H9 (cell line): ENCODE data around the gene TIGD6. TPM values are rescaled to one million over a fixed set of nuclear protein-coding genes. Genes with fewer than 3 reads are reported as not detected.

ENCODE experiments used
- DNase-seq: peaks from one replicate; pipeline ENCODE4 v3.0.0-alpha.2; 2017
- H2AFZ ChIP-seq: one replicate; pipeline ENCODE4 v1.6.1; 2013; ENCODE audit warnings: mild to moderate bottlenecking, low read length, control low read depth, moderate library complexity
- H2AK5ac ChIP-seq: 2 replicates; pipeline ENCODE4 v1.6.1; 2013; ENCODE audit warnings: low read length, control low read depth, mixed read lengths; ENCODE audit not compliant: insufficient read length
- H2BK120ac ChIP-seq: one replicate; pipeline ENCODE4 v1.6.1; 2013; ENCODE audit warnings: low read depth, mild to moderate bottlenecking, low read length, control low read depth, inconsistent platforms; ENCODE audit not compliant: poor library complexity, severe bottlenecking
- H2BK12ac ChIP-seq: 2 replicates; pipeline ENCODE4 v1.6.1; 2013; ENCODE audit warnings: low read length, control low read depth, mixed read lengths, low read depth; ENCODE audit not compliant: insufficient read length
- H2BK15ac ChIP-seq: 2 replicates; pipeline ENCODE4 v1.6.1; 2013; ENCODE audit warnings: low read depth, low read length, control low read depth
- H2BK20ac ChIP-seq: one replicate; pipeline ENCODE4 v1.6.1; 2013; ENCODE audit warnings: low read depth, mild to moderate bottlenecking, low read length, control low read depth, inconsistent platforms; ENCODE audit not compliant: poor library complexity, severe bottlenecking
- H2BK5ac ChIP-seq: 2 replicates; pipeline ENCODE4 v1.6.1; 2013; ENCODE audit warnings: low read length, control low read depth, mixed read lengths; ENCODE audit not compliant: insufficient read length
- H3K14ac ChIP-seq: 2 replicates; pipeline ENCODE4 v1.6.1; 2013; ENCODE audit warnings: low read length, control low read depth; ENCODE audit not compliant: insufficient read depth
- H3K18ac ChIP-seq: 2 replicates; pipeline ENCODE4 v1.6.1; 2013; ENCODE audit warnings: low read depth, mild to moderate bottlenecking, mixed read lengths, low read length, control low read depth; ENCODE audit not compliant: insufficient read length
- H3K23ac ChIP-seq: 2 replicates; pipeline ENCODE4 v1.6.1; 2013; ENCODE audit warnings: low read length, control low read depth, mixed read lengths, low read depth; ENCODE audit not compliant: insufficient read length
- H3K23me2 ChIP-seq: 2 replicates; pipeline ENCODE4 v1.6.1; 2013; ENCODE audit warnings: low read depth, mild to moderate bottlenecking, mixed read lengths, low read length, control low read depth; ENCODE audit not compliant: insufficient read length, poor library complexity, severe bottlenecking
- H3K27ac ChIP-seq: 2 replicates; pipeline ENCODE4 v1.5.1; 2013; ENCODE audit warnings: low read length, control low read depth, mixed read lengths, low read depth; ENCODE audit not compliant: insufficient read length
- H3K27me3 ChIP-seq: 2 replicates; pipeline ENCODE4 v1.6.1; 2013; ENCODE audit warnings: low read length, control low read depth, inconsistent platforms; ENCODE audit not compliant: insufficient read depth
- H3K4ac ChIP-seq: 2 replicates; pipeline ENCODE4 v1.6.1; 2013; ENCODE audit warnings: low read depth, mild to moderate bottlenecking, control low read depth, inconsistent platforms, low read length, moderate library complexity
- H3K4me1 ChIP-seq: 2 replicates; pipeline ENCODE4 v1.6.1; 2013; ENCODE audit warnings: low read length, control low read depth, inconsistent platforms; ENCODE audit not compliant: insufficient read depth
- H3K4me2 ChIP-seq: 2 replicates; pipeline ENCODE4 v1.6.1; 2013; ENCODE audit warnings: low read length, control low read depth, mixed read lengths; ENCODE audit not compliant: insufficient read length, insufficient read depth
- H3K56ac ChIP-seq: 2 replicates; pipeline ENCODE4 v1.6.1; 2013; ENCODE audit warnings: low read depth, mild to moderate bottlenecking, mixed read lengths, low read length, control low read depth; ENCODE audit not compliant: insufficient read length
- H3K79me1 ChIP-seq: 2 replicates; pipeline ENCODE4 v1.6.1; 2013; ENCODE audit warnings: low read depth, mild to moderate bottlenecking, moderate library complexity, low read length, control low read depth, inconsistent platforms; ENCODE audit not compliant: insufficient read depth, poor library complexity, severe bottlenecking
- H3K79me2 ChIP-seq: 2 replicates; pipeline ENCODE4 v1.6.1; 2013; ENCODE audit warnings: low read length, control low read depth, inconsistent platforms; ENCODE audit not compliant: insufficient read depth
- H3K9ac ChIP-seq: 2 replicates; pipeline ENCODE4 v1.6.1; 2013; ENCODE audit warnings: low read length, control low read depth, mixed read lengths; ENCODE audit not compliant: insufficient read length; ENCODE audit errors: extremely low read depth
- H3K9me3 ChIP-seq: one replicate; pipeline ENCODE4 v1.6.1; 2013; ENCODE audit warnings: low read depth, low read length, inconsistent platforms; ENCODE audit not compliant: control insufficient read depth
- H3T11ph ChIP-seq: one replicate; pipeline ENCODE4 v1.6.1; 2013; ENCODE audit warnings: mild to moderate bottlenecking, low read length, control low read depth, inconsistent platforms
- H4K20me1 ChIP-seq: one replicate; pipeline ENCODE4 v1.6.1; 2013; ENCODE audit not compliant: control insufficient read depth, insufficient read length, insufficient read depth
- H4K5ac ChIP-seq: 2 replicates; pipeline ENCODE4 v1.6.1; 2013; ENCODE audit warnings: low read depth, mild to moderate bottlenecking, mixed read lengths, low read length, control low read depth; ENCODE audit not compliant: insufficient read length
- H4K8ac ChIP-seq: replicated peaks from 2 replicates; pipeline ENCODE4 v1.6.1; 2013; ENCODE audit warnings: low read length, control low read depth, mixed read lengths, low read depth; ENCODE audit not compliant: insufficient read length
- H4K91ac ChIP-seq: 2 replicates; pipeline ENCODE4 v1.6.1; 2013; ENCODE audit warnings: low read depth, mild to moderate bottlenecking, moderate library complexity, mixed read lengths, low read length, control low read depth; ENCODE audit not compliant: insufficient read length
- H3K27ac Mint-ChIP-seq, 3 experiments: 2 replicates in 2 of 3; 3 replicates in 1 of 3; pipeline ENCODE4 v1.8.0; 2020 to 2021; ENCODE audit warnings: mixed read lengths in 3 of 3, mild to moderate bottlenecking in 1 of 3, moderate library complexity in 1 of 3
- H3K27me3 Mint-ChIP-seq: 2 replicates; pipeline ENCODE4 v1.8.0; 2021; ENCODE audit warnings: low read depth, mild to moderate bottlenecking, moderate library complexity, mixed read lengths
- H3K36me3 Mint-ChIP-seq, 3 experiments: 2 replicates in 2 of 3; 3 replicates in 1 of 3; pipeline ENCODE4 v1.8.0; 2020 to 2021; ENCODE audit warnings: low read depth in 3 of 3, mixed read lengths in 3 of 3; ENCODE audit not compliant: insufficient read depth in 1 of 3
- H3K4me1 Mint-ChIP-seq, 2 experiments: 2 replicates each; pipeline ENCODE4 v1.8.0; 2020; ENCODE audit warnings: mixed read lengths in 2 of 2
- H3K4me3 Mint-ChIP-seq, 2 experiments: 2 replicates in 1 of 2; 3 replicates in 1 of 2; pipeline ENCODE4 v1.8.0; 2020 to 2021; ENCODE audit warnings: mild to moderate bottlenecking in 2 of 2, mixed read lengths in 2 of 2, moderate library complexity in 1 of 2
- H3K9me3 Mint-ChIP-seq, 2 experiments: 2 replicates in 1 of 2; 3 replicates in 1 of 2; pipeline ENCODE4 v1.8.0; 2020; ENCODE audit warnings: mild to moderate bottlenecking in 2 of 2, mixed read lengths in 2 of 2, moderate library complexity in 1 of 2
- WGBS: extraction: QIAGEN DNeasy Blood & Tissue Kit; methylation state at CpG from one replicate; pipeline ENCODE4 v1.1.7; 2013; ENCODE audit warnings: missing lambda C conversion rate, low lambda C conversion rate, mixed read lengths; ENCODE audit not compliant: insufficient read length; ENCODE audit errors: extremely low coverage; 5-methylcytosine and 5-hydroxymethylcytosine counted together
- total RNA-seq: library from RNA; stranded (reverse); gene quantifications from 2 replicates; pipeline ENCODE4 v1.2.1, GENCODE V29; 2021
- TF ChIP-seq, protein P1 (sequence below): fragments of 200-600 bp; sonication (generic); conservative IDR thresholded peaks from 3 replicates; pipeline ENCODE4 v1.8.0; 2021; ENCODE audit warnings: antibody characterized with exemption, mild to moderate bottlenecking

The TIGD6 gene
- total RNA-seq, 1 experiment from 2014 or later: 1.8 TPM

DNA sequence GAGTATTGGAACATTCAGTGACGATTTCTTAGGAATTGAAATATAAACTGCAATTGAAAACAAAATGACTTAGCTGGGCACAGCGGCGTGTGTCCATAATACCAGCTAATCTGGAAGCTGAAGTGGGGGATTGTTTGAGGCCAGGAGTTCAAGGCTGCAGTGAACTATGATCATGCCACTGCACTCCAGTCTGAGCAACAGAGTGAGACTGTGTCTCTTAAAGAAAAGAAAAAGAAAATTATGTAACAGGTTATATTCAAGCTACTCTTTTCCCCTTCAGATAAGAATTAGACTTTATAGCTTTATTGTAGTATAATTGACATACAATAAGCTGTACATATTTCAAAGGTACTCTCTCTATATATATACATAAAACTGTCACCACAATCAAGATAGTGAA, 33.5 kb downstream of the TIGD6 start:
- Histone ChIP-seq H2BK12ac (no peak overlapping the region), H3K79me2 (no peaks in the 10 kb centered on the region), H3K18ac (no peak overlapping the region), H3K27me3 (no peaks in the 10 kb centered on the region), H3K56ac (no peak overlapping the region), H4K91ac (no peak overlapping the region), H4K20me1 (no peaks in the 10 kb centered on the region), H4K5ac (no peak overlapping the region), H3K23me2 (no peaks in the 10 kb centered on the region), H3K4me2 (no peak overlapping the region), H3K4me1 (no peaks in the 10 kb centered on the region), H2AK5ac (no peak overlapping the region), H2BK15ac (no peak overlapping the region), H3K23ac (no peak overlapping the region), H3K27ac (no peak overlapping the region), H3K79me1 (no peaks in the 10 kb centered on the region), H4K8ac (no peak overlapping the region), H3K9me3 (no peaks in the 10 kb centered on the region), H3K14ac (no peak overlapping the region), H2BK120ac (no peak overlapping the region), H3K4ac (no peak overlapping the region), H2AFZ (no peak overlapping the region), H2BK5ac (no peak overlapping the region), H3K9ac (no peak overlapping the region), H3T11ph (no peak overlapping the region), H2BK20ac (no peak overlapping the region)
- TF ChIP-seq, protein P1, sequence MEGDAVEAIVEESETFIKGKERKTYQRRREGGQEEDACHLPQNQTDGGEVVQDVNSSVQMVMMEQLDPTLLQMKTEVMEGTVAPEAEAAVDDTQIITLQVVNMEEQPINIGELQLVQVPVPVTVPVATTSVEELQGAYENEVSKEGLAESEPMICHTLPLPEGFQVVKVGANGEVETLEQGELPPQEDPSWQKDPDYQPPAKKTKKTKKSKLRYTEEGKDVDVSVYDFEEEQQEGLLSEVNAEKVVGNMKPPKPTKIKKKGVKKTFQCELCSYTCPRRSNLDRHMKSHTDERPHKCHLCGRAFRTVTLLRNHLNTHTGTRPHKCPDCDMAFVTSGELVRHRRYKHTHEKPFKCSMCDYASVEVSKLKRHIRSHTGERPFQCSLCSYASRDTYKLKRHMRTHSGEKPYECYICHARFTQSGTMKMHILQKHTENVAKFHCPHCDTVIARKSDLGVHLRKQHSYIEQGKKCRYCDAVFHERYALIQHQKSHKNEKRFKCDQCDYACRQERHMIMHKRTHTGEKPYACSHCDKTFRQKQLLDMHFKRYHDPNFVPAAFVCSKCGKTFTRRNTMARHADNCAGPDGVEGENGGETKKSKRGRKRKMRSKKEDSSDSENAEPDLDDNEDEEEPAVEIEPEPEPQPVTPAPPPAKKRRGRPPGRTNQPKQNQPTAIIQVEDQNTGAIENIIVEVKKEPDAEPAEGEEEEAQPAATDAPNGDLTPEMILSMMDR: no peak
- DNase-seq: no peak
- Mint-ChIP-seq H3K4me1 (peaks cover 0 to under 1% of the 10 kb centered on the region in 2 experiments; a peak in 2 of 4 replicates), H3K9me3 (no peaks in the 10 kb centered on the region), H3K4me3 (no peak overlapping the region), H3K27me3 (peaks cover under 1% of the 10 kb centered on the region; the same call in 1 of the 2 replicates), H3K27ac (no peak overlapping the region), H3K36me3 (peaks cover 0 to 2% (median 0%) of the 10 kb centered on the region in 3 experiments; a peak in 1 of 7 replicates)
- no CpG with 5 or more reads among the region's 3 CpGs for WGBS
